Keratinocyte (primary cell): ENCODE data around the gene DDI1. TPM values are rescaled to one million over a fixed set of nuclear protein-coding genes. Genes with fewer than 3 reads are reported as not detected.

Experiments used
- DNase-seq: peaks from one replicate; pipeline ENCODE4 v3.0.0-alpha.2; 2011; ENCODE audit warnings: low read depth, missing footprints, low spot score
- FAIRE-seq: peaks from 2 replicates; lab custom pipeline; 2011; peaks lifted over from hg19 to GRCh38; lab: Jason Lieb, UNC
- H2AFZ ChIP-seq: 2 replicates; pipeline ENCODE4 v1.6.0; 2012; ENCODE audit warnings: low read length, control low read depth, inconsistent platforms; ENCODE audit not compliant: control insufficient read depth
- H3K27ac ChIP-seq: 2 replicates; pipeline ENCODE4 v1.5.1; 2011; ENCODE audit warnings: low read length; ENCODE audit not compliant: control insufficient read depth, insufficient read depth
- H3K27me3 ChIP-seq: 3 replicates; pipeline ENCODE4 v1.6.0; 2011; ENCODE audit warnings: low read length; ENCODE audit not compliant: control insufficient read depth, insufficient read depth; ENCODE audit errors: extremely low read depth
- H3K36me3 ChIP-seq, 2 experiments: 2 replicates in 1 of 2; 3 replicates in 1 of 2; pipeline ENCODE4 v1.5.1; 2011; ENCODE audit warnings: low read length in 2 of 2, mild to moderate bottlenecking in 1 of 2; ENCODE audit not compliant: control insufficient read depth in 2 of 2, insufficient read depth in 2 of 2; ENCODE audit errors: extremely low read depth in 1 of 2
- H3K4me1 ChIP-seq: 3 replicates; pipeline ENCODE4 v1.5.1; 2011; ENCODE audit warnings: low read length; ENCODE audit not compliant: control insufficient read depth, insufficient read depth; ENCODE audit errors: extremely low read depth
- H3K4me2 ChIP-seq: 3 replicates; pipeline ENCODE4 v1.6.0; 2011; ENCODE audit warnings: low read depth, low read length; ENCODE audit not compliant: control insufficient read depth, insufficient read depth; ENCODE audit errors: extremely low read depth
- H3K4me3 ChIP-seq, 3 experiments: fragments of 200-600 bp in 1 of 3; sonication (generic) in 1 of 3; 2 replicates in 2 of 3; 3 replicates in 1 of 3; pipeline ENCODE4 v1.5.1; 2011 to 2016; ENCODE audit warnings: low read length in 3 of 3, mild to moderate bottlenecking in 3 of 3, control low read depth in 2 of 3, inconsistent platforms in 1 of 3, low read depth in 1 of 3, mixed read lengths in 1 of 3, mixed run types in 1 of 3, moderate library complexity in 1 of 3; ENCODE audit not compliant: control insufficient read depth in 2 of 3, insufficient read depth in 2 of 3; ENCODE audit errors: extremely low read depth in 1 of 3
- H3K79me2 ChIP-seq: 2 replicates; pipeline ENCODE4 v1.6.0; 2012; ENCODE audit warnings: low read length; ENCODE audit not compliant: control insufficient read depth, insufficient read depth
- H3K9ac ChIP-seq: 3 replicates; pipeline ENCODE4 v1.6.0; 2011; ENCODE audit warnings: low read length; ENCODE audit not compliant: control insufficient read depth, insufficient read depth; ENCODE audit errors: extremely low read depth
- H3K9me1 ChIP-seq: 3 replicates; pipeline ENCODE4 v1.6.0; 2011; ENCODE audit warnings: low read length; ENCODE audit not compliant: control insufficient read depth, insufficient read depth; ENCODE audit errors: extremely low read depth
- H3K9me3 ChIP-seq: 2 replicates; pipeline ENCODE4 v1.5.1; 2012; ENCODE audit warnings: low read depth, low read length; ENCODE audit not compliant: control insufficient read depth
- H4K20me1 ChIP-seq: 3 replicates; pipeline ENCODE4 v1.6.0; 2011; ENCODE audit warnings: low read length; ENCODE audit not compliant: control insufficient read depth, insufficient read depth; ENCODE audit errors: extremely low read depth
- EZH2 ChIP-seq: IDR thresholded peaks from one replicate; pipeline ENCODE4 v1.6.1; 2012; ENCODE audit warnings: inconsistent platforms, mild to moderate bottlenecking, low read length, moderate library complexity
- dilution Hi-C: fragments of 300-500 bp; cut with MboI; formaldehyde crosslinking; loops from one replicate; pipeline ENCODE4 v1.7.0; 2020; ENCODE audit warnings: low sequenced_read_pairs; ENCODE audit not compliant: extremely low pct_ligation_motif_present
- polyA plus RNA-seq, 5 experiments: library from polyadenylated mRNA; depleted of rRNA in 3 of 5; stranded (reverse) in 3 of 5; stranded (forward) in 1 of 5; unstranded in 1 of 5; fragments of >200 nt; gene quantifications; 1 replicate in 1 of 5; 2 replicates in 3 of 5; 3 replicates in 1 of 5; pipeline versions ENCODE4 v1.2.1 to v1.2.3, GENCODE V29; 2011 to 2012; ENCODE audit warnings: missing spikeins in 2 of 5, low read depth in 1 of 5, low replicate concordance in 1 of 5
- TF ChIP-seq, protein P1 (sequence below), 3 experiments: IDR thresholded peaks in 1 of 3; conservative IDR thresholded peaks in 1 of 3; optimal IDR thresholded peaks in 1 of 3; 2 replicates in 2 of 3; 3 replicates in 1 of 3; pipeline versions ENCODE3 to v1.5.1; 2011; ENCODE audit warnings: low read length in 3 of 3, mild to moderate bottlenecking in 3 of 3, moderate library complexity in 2 of 3, control low read depth in 1 of 3, inconsistent platforms in 1 of 3; ENCODE audit not compliant: insufficient read depth in 2 of 3; ENCODE audit errors: extremely low read depth in 1 of 3

The DDI1 gene
- polyA plus RNA-seq, 1 donor (not counting 4 experiments of a cell fraction or from before 2014, with no cell fraction given) = not detected

DNA sequence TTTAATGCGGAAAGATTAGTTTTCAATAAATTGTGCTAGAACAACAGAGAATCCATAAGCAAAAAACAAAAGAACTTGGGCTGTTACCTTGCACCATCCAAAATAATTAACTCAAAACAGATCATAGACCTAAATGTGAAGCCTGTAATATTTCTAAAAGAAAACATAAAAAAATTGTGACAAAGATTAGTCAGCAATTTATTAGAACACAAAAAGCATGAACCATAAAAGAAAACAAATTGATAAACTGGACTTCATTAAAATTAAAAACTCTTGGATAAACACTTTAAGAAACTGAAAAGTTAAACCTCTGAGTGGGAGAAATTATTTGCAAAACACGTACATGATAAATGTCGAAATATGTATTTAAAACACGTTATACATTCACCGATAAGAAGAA, 21.5 kb downstream of the DDI1 start:
- dilution Hi-C loops = no loop called here
- no peaks in the 10 kb centered on the region for H3K79me2 ChIP-seq
- TF ChIP-seq, protein P1, sequence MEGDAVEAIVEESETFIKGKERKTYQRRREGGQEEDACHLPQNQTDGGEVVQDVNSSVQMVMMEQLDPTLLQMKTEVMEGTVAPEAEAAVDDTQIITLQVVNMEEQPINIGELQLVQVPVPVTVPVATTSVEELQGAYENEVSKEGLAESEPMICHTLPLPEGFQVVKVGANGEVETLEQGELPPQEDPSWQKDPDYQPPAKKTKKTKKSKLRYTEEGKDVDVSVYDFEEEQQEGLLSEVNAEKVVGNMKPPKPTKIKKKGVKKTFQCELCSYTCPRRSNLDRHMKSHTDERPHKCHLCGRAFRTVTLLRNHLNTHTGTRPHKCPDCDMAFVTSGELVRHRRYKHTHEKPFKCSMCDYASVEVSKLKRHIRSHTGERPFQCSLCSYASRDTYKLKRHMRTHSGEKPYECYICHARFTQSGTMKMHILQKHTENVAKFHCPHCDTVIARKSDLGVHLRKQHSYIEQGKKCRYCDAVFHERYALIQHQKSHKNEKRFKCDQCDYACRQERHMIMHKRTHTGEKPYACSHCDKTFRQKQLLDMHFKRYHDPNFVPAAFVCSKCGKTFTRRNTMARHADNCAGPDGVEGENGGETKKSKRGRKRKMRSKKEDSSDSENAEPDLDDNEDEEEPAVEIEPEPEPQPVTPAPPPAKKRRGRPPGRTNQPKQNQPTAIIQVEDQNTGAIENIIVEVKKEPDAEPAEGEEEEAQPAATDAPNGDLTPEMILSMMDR (optimal IDR thresholded peaks at IDR 0.05 in 1 of 3, IDR thresholded peaks at IDR 0.05 in 1 of 3, conservative IDR thresholded peaks at IDR 0.05 in 1 of 3; ENCODE audit: extremely low read depth in 1 of 3, insufficient read depth in 2 of 3, low read length in 3 of 3) = no peak
- no peak for TF ChIP-seq EZH2
- H3K9me3 ChIP-seq = no peaks in the 10 kb centered on the region
- no peak overlapping the region for H2AFZ ChIP-seq
- H3K4me1 ChIP-seq = no peaks in the 10 kb centered on the region
- no peaks in the 10 kb centered on the region for H4K20me1 ChIP-seq
- H3K27ac ChIP-seq = no peak overlapping the region
- H3K9me1 ChIP-seq = no peaks in the 10 kb centered on the region
- no peaks in the 10 kb centered on the region for H3K36me3 ChIP-seq
- H3K4me2 ChIP-seq = no peak overlapping the region
- H3K9ac ChIP-seq = no peak overlapping the region
- no peaks in the 10 kb centered on the region for H3K27me3 ChIP-seq
- no peak for FAIRE-seq
- no peak overlapping the region for H3K4me3 ChIP-seq
- no peak for DNase-seq

DNA sequence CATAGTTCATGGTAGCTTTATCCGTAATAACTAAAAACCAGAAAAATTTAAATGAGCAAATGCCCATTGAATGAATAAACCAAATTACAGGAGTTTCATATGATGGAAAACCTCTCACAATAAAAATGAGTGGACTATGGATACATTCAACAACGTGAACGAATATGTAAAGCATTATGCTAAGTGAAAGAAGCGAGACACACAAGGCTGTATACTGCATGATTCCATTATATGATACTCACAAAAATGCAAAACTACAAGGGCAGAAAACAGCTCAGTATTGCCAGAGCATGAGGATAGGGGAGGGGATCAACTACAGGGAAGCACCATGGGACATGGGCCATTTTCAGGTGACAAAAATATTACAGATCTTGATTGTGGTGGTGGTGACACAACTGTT, 22.2 kb downstream of the DDI1 start:
- H3K9ac ChIP-seq = no peak overlapping the region
- H3K4me3 ChIP-seq = no peak overlapping the region
- dilution Hi-C loops = no loop called here
- no peak overlapping the region for H3K27ac ChIP-seq
- H3K9me3 ChIP-seq = no peaks in the 10 kb centered on the region
- H3K79me2 ChIP-seq = no peaks in the 10 kb centered on the region
- no peaks in the 10 kb centered on the region for H3K27me3 ChIP-seq
- no peaks in the 10 kb centered on the region for H3K4me1 ChIP-seq
- H3K9me1 ChIP-seq = no peaks in the 10 kb centered on the region
- no peak for DNase-seq
- H3K4me2 ChIP-seq = no peak overlapping the region
- H4K20me1 ChIP-seq = no peaks in the 10 kb centered on the region
- FAIRE-seq = no peak
- H3K36me3 ChIP-seq = no peaks in the 10 kb centered on the region
- no peak overlapping the region for H2AFZ ChIP-seq
- TF ChIP-seq, protein P1 (optimal IDR thresholded peaks at IDR 0.05 in 1 of 3, IDR thresholded peaks at IDR 0.05 in 1 of 3, conservative IDR thresholded peaks at IDR 0.05 in 1 of 3; ENCODE audit: extremely low read depth in 1 of 3, insufficient read depth in 2 of 3, low read length in 3 of 3) = no peak
- no peak for TF ChIP-seq EZH2
